Measurements from ENCODE around the gene MYRIP. TPM values are rescaled to one million over a fixed set of nuclear protein-coding genes. Genes with fewer than 3 reads are reported as not detected.

The MYRIP gene
- total and polyA plus RNA-seq, 5 donors from 2014 or later = not detected

DNA sequence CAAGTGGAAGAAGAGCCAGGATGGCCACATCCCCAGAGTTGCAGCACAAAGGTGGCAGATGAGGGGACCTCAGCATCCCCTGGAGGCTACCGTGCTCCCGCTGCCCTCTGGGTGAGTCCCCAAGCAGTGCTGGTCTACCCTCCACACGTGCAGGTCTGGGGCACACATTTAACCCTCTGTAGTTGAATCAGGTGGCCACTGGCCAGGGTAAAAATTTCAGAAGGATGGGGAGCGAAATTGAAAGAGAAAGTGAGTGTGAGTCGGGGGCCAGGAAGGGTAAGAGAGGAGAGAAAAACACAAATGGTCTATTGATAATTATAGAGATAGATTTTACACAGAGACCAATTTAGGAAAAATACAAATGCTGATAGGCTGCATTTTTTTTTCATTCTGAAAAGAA lies 360.6 kb downstream of the MYRIP start:
- Mint-ChIP-seq H3K9me3 (peaks cover 0 to 3% (median 0%) of the 10 kb centered on the region in 7 donors), H3K27me3 (peaks cover 11% of the 10 kb centered on the region), H3K27ac (no peak overlapping the region), H3K4me1 (peaks cover 0 to 2% (median 0%) of the 10 kb centered on the region in 4 donors), H3K36me3 (no peaks in the 10 kb centered on the region), H3K4me3 (peak overlapping the region in 2 of 4 donors; percentile 35 to 61)
- no peak for ATAC-seq (ENCODE audit: low read depth in 2 of 2)
- Histone ChIP-seq H3K27me3 (ENCODE audit: control insufficient read depth, insufficient read depth, low read length) (no peaks in the 10 kb centered on the region), H3K4me1 (ENCODE audit: control insufficient read depth, insufficient read depth, low read length, poor library complexity, severe bottlenecking) (no peaks in the 10 kb centered on the region), H3K9me3 (ENCODE audit: control insufficient read depth in 2 of 2, low read length in 2 of 2) (no peaks in the 10 kb centered on the region), H3K4me3 (ENCODE audit: low read depth, low read length) (no peak overlapping the region), H3K36me3 (ENCODE audit: control insufficient read depth, insufficient read depth, low read length) (no peaks in the 10 kb centered on the region), H3K27ac (ENCODE audit: insufficient read depth, low read length, poor library complexity, severe bottlenecking) (no peak overlapping the region)
- DNase-seq = no peak

DNA sequence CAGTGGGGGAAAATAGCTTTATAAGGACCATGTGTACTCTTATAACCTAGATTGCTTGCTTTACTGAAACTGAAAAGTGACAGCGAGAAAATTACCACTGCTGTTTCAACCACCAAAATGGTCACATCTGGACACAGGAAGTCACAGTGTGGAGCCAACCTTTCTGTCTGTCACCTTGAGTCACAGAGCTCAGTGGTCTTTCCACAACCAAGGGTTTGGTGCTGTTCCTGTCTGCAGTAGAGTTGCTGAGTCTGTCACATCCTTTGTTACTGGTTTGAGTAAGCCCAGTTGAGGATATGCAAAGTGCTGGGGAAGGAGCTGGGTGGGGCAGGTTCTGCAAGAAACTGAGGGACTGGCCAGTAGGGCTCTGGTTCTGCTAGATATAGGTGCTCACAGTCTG lies 361.0 kb downstream of the MYRIP start:
- Mint-ChIP-seq H3K9me3 (peaks cover 0 to 3% (median 0%) of the 10 kb centered on the region in 7 donors), H3K27me3 (peaks cover 11% of the 10 kb centered on the region), H3K27ac (no peak overlapping the region), H3K4me1 (peaks cover 0 to 2% (median 0%) of the 10 kb centered on the region in 4 donors), H3K36me3 (no peaks in the 10 kb centered on the region), H3K4me3 (no peak overlapping the region)
- Histone ChIP-seq H3K4me1 (ENCODE audit: control insufficient read depth, insufficient read depth, low read length, poor library complexity, severe bottlenecking) (no peaks in the 10 kb centered on the region), H3K9me3 (ENCODE audit: control insufficient read depth in 2 of 2, low read length in 2 of 2) (no peaks in the 10 kb centered on the region), H3K27ac (ENCODE audit: insufficient read depth, low read length, poor library complexity, severe bottlenecking) (no peak overlapping the region), H3K4me3 (ENCODE audit: low read depth, low read length) (no peak overlapping the region), H3K36me3 (ENCODE audit: control insufficient read depth, insufficient read depth, low read length) (no peaks in the 10 kb centered on the region), H3K27me3 (ENCODE audit: control insufficient read depth, insufficient read depth, low read length) (no peaks in the 10 kb centered on the region)
- peak in 1 of 2 donors; percentile 33 for ATAC-seq (ENCODE audit: low read depth in 2 of 2)
- peak in 1 of 3 donors; percentile 14 for DNase-seq

DNA sequence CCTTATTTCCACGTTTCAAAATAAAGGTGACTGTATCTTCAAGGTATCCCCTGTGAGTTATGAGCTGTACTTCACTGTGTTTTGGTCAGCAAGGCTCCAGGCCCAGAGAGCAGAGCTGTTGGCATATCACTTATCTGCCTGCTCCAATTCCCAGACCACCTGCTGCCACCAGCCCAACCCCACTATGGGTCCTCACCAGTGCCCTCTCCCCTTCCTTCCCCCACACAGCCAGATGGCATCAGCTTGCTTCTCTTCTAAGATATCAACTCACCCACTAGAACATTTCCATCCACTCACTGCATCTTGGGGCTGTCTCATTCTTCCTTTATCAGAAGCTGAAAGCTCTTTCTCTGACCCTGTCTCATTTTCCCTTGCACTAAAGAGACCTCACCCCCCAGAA lies 363.2 kb downstream of the MYRIP start:
- Histone ChIP-seq H3K36me3 (ENCODE audit: control insufficient read depth, insufficient read depth, low read length) (no peaks in the 10 kb centered on the region), H3K27ac (ENCODE audit: insufficient read depth, low read length, poor library complexity, severe bottlenecking) (no peak overlapping the region), H3K27me3 (ENCODE audit: control insufficient read depth, insufficient read depth, low read length) (no peaks in the 10 kb centered on the region), H3K9me3 (ENCODE audit: control insufficient read depth in 2 of 2, low read length in 2 of 2) (no peaks in the 10 kb centered on the region), H3K4me3 (ENCODE audit: low read depth, low read length) (no peak overlapping the region), H3K4me1 (ENCODE audit: control insufficient read depth, insufficient read depth, low read length, poor library complexity, severe bottlenecking) (no peaks in the 10 kb centered on the region)
- no peak overlapping the region for H3K4me3 Mint-ChIP-seq
- no peak for DNase-seq
- peaks cover 0 to 2% (median 0%) of the 10 kb centered on the region in 4 donors for H3K4me1 Mint-ChIP-seq
- peaks cover 5% of the 10 kb centered on the region for H3K27me3 Mint-ChIP-seq
- no peak overlapping the region for H3K27ac Mint-ChIP-seq
- no peak for ATAC-seq (ENCODE audit: low read depth in 2 of 2)
- no peaks in the 10 kb centered on the region for H3K36me3 Mint-ChIP-seq
- peaks cover 0 to 2% (median 0%) of the 10 kb centered on the region in 7 donors for H3K9me3 Mint-ChIP-seq

DNA sequence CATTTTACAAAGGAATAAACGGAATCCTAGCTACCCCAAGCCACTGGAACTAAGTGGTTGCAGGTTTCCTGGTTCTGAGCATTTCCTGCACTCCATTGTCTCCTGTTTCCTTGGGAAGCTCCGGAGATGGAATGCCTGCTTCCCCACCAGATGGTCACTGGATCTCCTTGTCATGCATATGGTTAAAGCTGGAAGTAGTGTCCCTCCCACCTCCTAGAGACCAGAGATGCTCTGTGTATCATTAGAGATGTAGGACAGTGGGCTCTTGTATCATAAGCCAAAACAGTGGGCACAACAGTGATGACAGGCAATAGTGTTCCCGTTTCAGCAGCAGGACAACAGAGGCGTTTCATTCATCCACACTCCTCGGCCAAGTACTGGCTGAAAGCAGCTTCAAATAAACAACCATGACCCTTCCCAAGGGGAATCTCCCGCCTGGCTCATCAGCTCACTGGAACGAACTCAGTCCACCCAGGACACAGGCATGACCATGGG lies 363.9 kb downstream of the MYRIP start:
- Mint-ChIP-seq H3K4me1 (peaks cover 0 to 2% (median 0%) of the 10 kb centered on the region in 4 donors), H3K9me3 (peaks cover 0 to 2% (median 0%) of the 10 kb centered on the region in 7 donors), H3K27ac (no peak overlapping the region), H3K36me3 (no peaks in the 10 kb centered on the region), H3K27me3 (peaks cover 5% of the 10 kb centered on the region), H3K4me3 (no peak overlapping the region)
- H3K27ac ChIP-seq (ENCODE audit: insufficient read depth, low read length, poor library complexity, severe bottlenecking) = no peak overlapping the region
- no peaks in the 10 kb centered on the region for H3K27me3 ChIP-seq (ENCODE audit: control insufficient read depth, insufficient read depth, low read length)
- no peaks in the 10 kb centered on the region for H3K4me1 ChIP-seq (ENCODE audit: control insufficient read depth, insufficient read depth, low read length, poor library complexity, severe bottlenecking)
- ATAC-seq (ENCODE audit: low read depth in 2 of 2) (no peak), DNase-seq (no peak)
- no peaks in the 10 kb centered on the region for H3K36me3 ChIP-seq (ENCODE audit: control insufficient read depth, insufficient read depth, low read length)
- no peak overlapping the region for H3K4me3 ChIP-seq (ENCODE audit: low read depth, low read length)
- no peaks in the 10 kb centered on the region for H3K9me3 ChIP-seq (ENCODE audit: control insufficient read depth in 2 of 2, low read length in 2 of 2)

DNA sequence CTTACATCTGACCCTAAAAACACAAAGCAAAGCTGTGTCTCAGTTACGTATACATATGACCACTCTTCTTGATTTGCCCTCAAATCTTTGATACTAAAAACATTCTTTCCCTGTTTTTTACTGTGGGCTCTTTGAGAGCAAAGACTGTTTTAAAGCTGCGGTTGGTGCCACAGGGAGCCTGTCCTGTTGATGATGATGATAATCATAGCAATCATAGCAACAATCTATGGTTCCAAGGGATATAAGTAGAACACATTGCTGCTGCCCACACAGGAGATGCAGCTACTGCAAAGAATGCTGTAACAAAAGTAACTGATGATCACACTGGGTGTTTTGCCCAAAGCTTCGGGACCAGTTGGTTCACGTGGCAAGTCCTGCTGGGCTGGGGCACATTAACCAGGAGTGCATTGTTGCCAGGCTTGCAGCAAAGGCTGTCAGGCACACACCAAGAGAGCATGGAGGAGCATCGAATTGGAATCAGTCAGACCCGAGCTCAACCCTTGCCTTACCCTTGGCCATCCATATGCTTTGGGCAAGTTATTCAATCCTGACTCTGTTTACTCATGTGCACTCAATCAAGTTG lies 368.7 kb downstream of the MYRIP start:
- H3K27ac Mint-ChIP-seq = no peak overlapping the region

DNA sequence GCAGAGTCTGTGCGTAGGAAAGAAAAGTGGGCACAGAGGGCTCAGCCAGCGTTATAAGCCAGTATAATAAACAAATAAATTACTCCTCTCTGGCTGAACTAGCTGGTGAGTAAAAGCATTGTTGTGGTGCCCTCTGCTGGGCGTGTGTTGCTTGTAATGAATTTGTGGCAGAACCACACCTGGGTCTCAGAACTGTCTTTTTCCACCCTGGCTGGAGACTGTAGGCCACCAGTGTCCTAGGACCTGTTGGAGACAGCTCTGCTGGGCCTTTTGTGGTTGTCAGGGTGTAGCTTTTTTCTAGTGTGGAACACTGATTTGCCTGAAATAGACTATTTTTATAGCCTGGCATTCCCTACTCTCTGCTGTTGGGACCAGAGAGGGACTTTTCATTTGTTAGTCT lies 369.6 kb downstream of the MYRIP start:
- H3K9me3 ChIP-seq (ENCODE audit: control insufficient read depth in 2 of 2, low read length in 2 of 2) = no peaks in the 10 kb centered on the region
- ATAC-seq (ENCODE audit: low read depth in 2 of 2) (no peak), DNase-seq (peak; percentile 25 to 59 (median 34))
- H3K27ac ChIP-seq (ENCODE audit: insufficient read depth, low read length, poor library complexity, severe bottlenecking) = no peak overlapping the region
- no peaks in the 10 kb centered on the region for H3K4me1 ChIP-seq (ENCODE audit: control insufficient read depth, insufficient read depth, low read length, poor library complexity, severe bottlenecking)
- H3K4me3 ChIP-seq (ENCODE audit: low read depth, low read length) = no peak overlapping the region
- H3K36me3 Mint-ChIP-seq = no peaks in the 10 kb centered on the region
- no peaks in the 10 kb centered on the region for H3K27me3 Mint-ChIP-seq
- H3K27ac Mint-ChIP-seq = no peak overlapping the region
- H3K27me3 ChIP-seq (ENCODE audit: control insufficient read depth, insufficient read depth, low read length) = no peaks in the 10 kb centered on the region
- H3K36me3 ChIP-seq (ENCODE audit: control insufficient read depth, insufficient read depth, low read length) = no peaks in the 10 kb centered on the region
- no peak overlapping the region for H3K4me3 Mint-ChIP-seq
- no peaks in the 10 kb centered on the region for H3K4me1 Mint-ChIP-seq
- H3K9me3 Mint-ChIP-seq = peaks cover 0 to 1% (median 0%) of the 10 kb centered on the region in 7 donors

More for the DNA sequence above, 368.7 kb downstream of the MYRIP start:
- Mint-ChIP-seq H3K4me3 (no peak overlapping the region), H3K4me1 (no peaks in the 10 kb centered on the region), H3K36me3 (no peaks in the 10 kb centered on the region), H3K9me3 (peaks cover 0 to 1% (median 0%) of the 10 kb centered on the region in 7 donors), H3K27me3 (no peaks in the 10 kb centered on the region)
- DNase-seq (no peak), ATAC-seq (ENCODE audit: low read depth in 2 of 2) (no peak)
- Histone ChIP-seq H3K4me1 (ENCODE audit: control insufficient read depth, insufficient read depth, low read length, poor library complexity, severe bottlenecking) (no peaks in the 10 kb centered on the region), H3K4me3 (ENCODE audit: low read depth, low read length) (no peak overlapping the region), H3K27me3 (ENCODE audit: control insufficient read depth, insufficient read depth, low read length) (no peaks in the 10 kb centered on the region), H3K27ac (ENCODE audit: insufficient read depth, low read length, poor library complexity, severe bottlenecking) (no peak overlapping the region), H3K36me3 (ENCODE audit: control insufficient read depth, insufficient read depth, low read length) (no peaks in the 10 kb centered on the region), H3K9me3 (ENCODE audit: control insufficient read depth in 2 of 2, low read length in 2 of 2) (no peaks in the 10 kb centered on the region)

DNA sequence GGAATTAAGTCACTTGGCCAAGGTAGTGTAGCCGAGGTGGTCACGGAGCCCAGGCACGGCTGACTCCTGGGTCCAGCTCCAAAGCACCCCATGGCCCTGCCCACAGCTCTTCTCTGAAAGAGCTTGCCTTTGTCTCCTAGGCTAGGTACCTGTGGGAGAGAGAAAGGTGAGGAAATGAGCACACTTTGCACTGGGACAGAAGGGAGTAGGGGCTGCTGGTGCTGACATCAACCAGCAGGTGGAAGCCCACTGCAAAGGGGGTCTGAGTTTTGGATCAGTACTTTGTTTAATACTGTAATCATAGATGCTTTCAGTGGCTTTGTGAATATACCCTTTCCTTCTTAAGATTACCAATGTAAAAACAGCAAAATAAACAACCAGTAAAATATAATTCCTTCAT lies 371.8 kb downstream of the MYRIP start:
- no peak overlapping the region for H3K27ac ChIP-seq (ENCODE audit: insufficient read depth, low read length, poor library complexity, severe bottlenecking)
- H3K4me1 Mint-ChIP-seq = no peaks in the 10 kb centered on the region
- H3K4me1 ChIP-seq (ENCODE audit: control insufficient read depth, insufficient read depth, low read length, poor library complexity, severe bottlenecking) = no peaks in the 10 kb centered on the region
- H3K36me3 ChIP-seq (ENCODE audit: control insufficient read depth, insufficient read depth, low read length) = no peaks in the 10 kb centered on the region
- H3K4me3 ChIP-seq (ENCODE audit: low read depth, low read length) = no peak overlapping the region
- no peaks in the 10 kb centered on the region for H3K36me3 Mint-ChIP-seq
- H3K4me3 Mint-ChIP-seq = no peak overlapping the region
- H3K9me3 ChIP-seq (ENCODE audit: control insufficient read depth in 2 of 2, low read length in 2 of 2) = no peaks in the 10 kb centered on the region
- H3K9me3 Mint-ChIP-seq = peaks cover 0 to 1% (median 0%) of the 10 kb centered on the region in 7 donors
- H3K27me3 Mint-ChIP-seq = peaks cover 4% of the 10 kb centered on the region
- DNase-seq = no peak
- no peak for ATAC-seq (ENCODE audit: low read depth in 2 of 2)
- no peak overlapping the region for H3K27ac Mint-ChIP-seq
- H3K27me3 ChIP-seq (ENCODE audit: control insufficient read depth, insufficient read depth, low read length) = no peaks in the 10 kb centered on the region

Measured in CD4-positive, CD25-positive, alpha-beta regulatory T cell (primary cell).